HG03354 (cell line): ENCODE results near the gene RPL22L1.
"Not testable (repeated sequence)": the region's sequence is repeated elsewhere in the genome, so short reads cannot be mapped to it uniquely, and the experiment has no call there.

Source experiments
- ATAC-seq: cut with Tn5 transposase; IDR thresholded peaks from one replicate; pipeline ENCODE4 v1.9.1; 2021; ENCODE audit warnings: mild to moderate bottlenecking; ENCODE audit not compliant: unreplicated experiment, poor library complexity, severe bottlenecking

RPL22L1 gene

GRCh38 chr3:170869645-170870593, at the start of gene RPL22L1:
Gene RPL22L1, minus strand, starts transcription at chr3:170870195. Its CDS starts 28 bp downstream, at chr3:170870167.
- peak; percentile 98 for ATAC-seq

- ATAC-seq = no peak
These were observed 48.7 kb upstream of the RPL22L1 start for GRCh38 chr3:170918715-170919114.

GRCh38 chr3:170914690-170915089, 44.7 kb upstream of the RPL22L1 start:
- ATAC-seq = no peak

- ATAC-seq = no peak
These were observed 44.2 kb upstream of the RPL22L1 start for GRCh38 chr3:170914212-170914611.

- no peak for ATAC-seq
These were observed 41.1 kb upstream of the RPL22L1 start for GRCh38 chr3:170911051-170911450.

- no peak for ATAC-seq
These were observed 40.5 kb upstream of the RPL22L1 start for GRCh38 chr3:170910542-170910941.

- ATAC-seq = no peak
These were observed 39.3 kb upstream of the RPL22L1 start for GRCh38 chr3:170909129-170909903.

- ATAC-seq = peak; percentile 95
These were observed 38.5 kb upstream of the RPL22L1 start, which contains the start of gene EIF5A2 for GRCh38 chr3:170908235-170909116. Gene EIF5A2, minus strand, starts transcription at chr3:170908637. Its CDS starts 831 bp downstream, at chr3:170907806.

- ATAC-seq = peak; percentile 11
These were observed 37.7 kb upstream of the RPL22L1 start for GRCh38 chr3:170907637-170908234.

- no peak for ATAC-seq
These were observed 35.9 kb upstream of the RPL22L1 start for GRCh38 chr3:170905862-170906261.

- no peak for ATAC-seq
These were observed 33.1 kb upstream of the RPL22L1 start for GRCh38 chr3:170903123-170903522.

- ATAC-seq = no peak
These were observed 29.5 kb upstream of the RPL22L1 start for GRCh38 chr3:170899455-170899854.

GRCh38 chr3:170897978-170898377, 28.0 kb upstream of the RPL22L1 start:
- ATAC-seq = no peak

- not testable (repeated sequence) for ATAC-seq
These were observed 27.2 kb upstream of the RPL22L1 start for GRCh38 chr3:170897199-170897598.

- ATAC-seq = no peak
These were observed 26.8 kb upstream of the RPL22L1 start for GRCh38 chr3:170896781-170897180.

GRCh38 chr3:170896333-170896732, 26.3 kb upstream of the RPL22L1 start:
- ATAC-seq = not testable (repeated sequence)

- ATAC-seq = no peak
These were observed 23.9 kb upstream of the RPL22L1 start for GRCh38 chr3:170893895-170894294.

- ATAC-seq = no peak
These were observed 19.6 kb upstream of the RPL22L1 start for GRCh38 chr3:170889630-170890029.

- ATAC-seq = no peak
These were observed 19.1 kb upstream of the RPL22L1 start for GRCh38 chr3:170889132-170889531.
